Upper lobe of left lung (tissue), 6 donors: ENCODE data around the gene F12. TPM values are rescaled to one million over a fixed set of nuclear protein-coding genes. Genes with fewer than 3 reads are reported as not detected.
A peak's percentile ranks its signal among the peaks of the same experiment; 100 is the strongest.

ENCODE experiments used
- ATAC-seq, 2 donors: fragments of 200-7000 bp; cut with Tn5 transposase; one replicate each; pipeline ENCODE4 v1.9.1; 2022; ENCODE audit warnings: mild to moderate bottlenecking in 2 of 2, moderate library complexity in 2 of 2; ENCODE audit not compliant: low FRiP score in 2 of 2
- DNase-seq, 2 donors: peaks; one replicate each; pipeline ENCODE4 v3.0.0-alpha.2; 2019 to 2020
- H3K27ac ChIP-seq, 4 donors: fragments of 200-600 bp; sonication (generic); one replicate each; pipeline ENCODE4 v1.5.1; 2016 to 2019
- H3K27me3 ChIP-seq, 4 donors: fragments of 200-600 bp; sonication (generic); one replicate each; pipeline ENCODE4 v1.5.1; 2017 to 2019
- H3K36me3 ChIP-seq, 4 donors: fragments of 200-600 bp; sonication (generic); one replicate each; pipeline ENCODE4 v1.5.1; 2016 to 2019
- H3K4me1 ChIP-seq, 4 donors: fragments of 200-600 bp; sonication (generic); one replicate each; pipeline ENCODE4 v1.5.1; 2018 to 2019
- H3K4me3 ChIP-seq, 4 donors: fragments of 200-600 bp; sonication (generic); one replicate each; pipeline ENCODE4 v1.5.1; 2017 to 2019; ENCODE audit warnings: mild to moderate bottlenecking in 2 of 4, moderate library complexity in 1 of 4
- H3K9me3 ChIP-seq, 4 donors: fragments of 200-600 bp; sonication (generic); one replicate each; pipeline ENCODE4 v1.5.1; 2018 to 2019
- CTCF ChIP-seq, 6 experiments: fragments of 450-650 bp in 4 of 6; fragments of 200-600 bp in 2 of 6; sonication (generic) in 2 of 6; IDR thresholded peaks; one replicate each; pipeline ENCODE4 v1.5.1; 2016 to 2019; ENCODE audit warnings: antibody characterized with exemption in 6 of 6
- EP300 ChIP-seq, 4 donors: sonication (generic); formaldehyde crosslinking; IDR thresholded peaks; one replicate each; pipeline ENCODE4 v1.5.1; 2017; ENCODE audit warnings: antibody characterized with exemption in 4 of 4, control low read depth in 2 of 4
- POLR2A ChIP-seq, 4 donors: fragments of 450-650 bp; IDR thresholded peaks; one replicate each; pipeline ENCODE4 v1.5.1; 2016 to 2017; ENCODE audit warnings: antibody characterized with exemption in 4 of 4, mild to moderate bottlenecking in 2 of 4
- POLR2AphosphoS5 ChIP-seq, 2 donors: sonication (generic); formaldehyde crosslinking; IDR thresholded peaks; one replicate each; pipeline ENCODE4 v1.5.1; 2017; ENCODE audit warnings: antibody characterized with exemption in 2 of 2
- WGBS, 2 donors: methylation state at CpG; one replicate each; pipeline ENCODE4 v1.1.5; 2017 to 2018; 5-methylcytosine and 5-hydroxymethylcytosine counted together
- total RNA-seq, 6 donors: library from RNA; depleted of rRNA in 4 of 6; stranded (reverse); fragments of >200 nt in 4 of 6; gene quantifications; one replicate each; pipeline versions ENCODE4 v1.1.0 to v1.2.1, GENCODE V29; 2016 to 2021
- donor health status: DM: no; HTN: no; CAD: no; lungs with moderate emphysema.
- donor health status: DM: no; HTN: yes; CAD: no; lungs with severe emphysema.

F12 gene
- total RNA-seq, 6 donors from 2014 or later = 0.91 to 7.8 (median 2.1) TPM; not detected in 1

GRCh38 chr5:177427211-177427822, 18.0 kb upstream of the F12 start:
- Histone ChIP-seq H3K4me3 (peak overlapping the region; percentile 62 to 90 (median 85)), H3K36me3 (peaks cover 2 to 21% (median 18%) of the 10 kb centered on the region in 4 donors), H3K9me3 (no peaks in the 10 kb centered on the region), H3K27ac (peak overlapping the region; percentile 90 to 94 (median 92)), H3K27me3 (no peaks in the 10 kb centered on the region), H3K4me1 (peaks cover 49 to 63% (median 57%) of the 10 kb centered on the region in 4 donors)
- DNase-seq (no peak), ATAC-seq (no peak)
- no peak for TF ChIP-seq CTCF (IDR thresholded peaks at IDR 0.05)
- TF ChIP-seq EP300 (IDR thresholded peaks at IDR 0.05) = no peak
- no peak for TF ChIP-seq POLR2A (IDR thresholded peaks at IDR 0.05)
- 14% methylated on average over 11 of the region's 11 CpGs; no CpG with 5 or more reads in 1 of the 2 donors for WGBS, 2 donors

- TF ChIP-seq CTCF (IDR thresholded peaks at IDR 0.05) (peak in 2 of 6 experiments; percentile 30 to 38), EP300 (IDR thresholded peaks at IDR 0.05) (no peak), POLR2A (IDR thresholded peaks at IDR 0.05) (peak in 3 of 4 donors; percentile 40 to 41 (median 40))
- Histone ChIP-seq H3K27me3 (no peaks in the 10 kb centered on the region), H3K27ac (peak within 1 kb of the TSS; percentile 91 to 94 (median 94)), H3K9me3 (no peaks in the 10 kb centered on the region), H3K4me3 (peak within 1 kb of the TSS; percentile 62 to 90 (median 85)), H3K36me3 (peaks cover 0 to 14% (median 12%) of the 10 kb centered on the region in 4 donors), H3K4me1 (peaks cover 47 to 57% (median 53%) of the 10 kb centered on the region in 4 donors)
- peak; percentile 57 to 95 for DNase-seq
- ATAC-seq = peak in 1 of 2 donors; percentile 0
- 2% methylated on average over 25 to 41 of the region's 82 CpGs for WGBS, 2 donors
Measured at GRCh38 chr5:177426566-177427210, 17.3 kb upstream of the F12 start, which contains the start of gene GRK6. GRK6 (plus strand) TSS chr5:177426676; CDS start chr5:177426846, 170 bp downstream.

GRCh38 chr5:177425801-177426565, 16.6 kb upstream of the F12 start:
- DNase-seq = peak; percentile 98 to 100
- peak; percentile 96 to 99 for ATAC-seq
- Histone ChIP-seq H3K4me1 (peaks cover 43 to 50% (median 47%) of the 10 kb centered on the region in 4 donors), H3K9me3 (no peaks in the 10 kb centered on the region), H3K27ac (peak overlapping the region; percentile 91 to 94 (median 92)), H3K36me3 (peaks cover 0 to 8% (median 6%) of the 10 kb centered on the region in 4 donors), H3K4me3 (peak overlapping the region; percentile 36 to 89 (median 60)), H3K27me3 (no peaks in the 10 kb centered on the region)
- TF ChIP-seq EP300 (IDR thresholded peaks at IDR 0.05) (no peak), POLR2AphosphoS5 (IDR thresholded peaks at IDR 0.05) (peak; percentile 78 to 79), CTCF (IDR thresholded peaks at IDR 0.05) (peak in 2 of 6 experiments; percentile 9 to 20), POLR2A (IDR thresholded peaks at IDR 0.05) (peak in 3 of 4 donors; percentile 56 to 95 (median 58))
- 0% methylated on average over 20 to 52 of the region's 52 CpGs for WGBS, 2 donors

GRCh38 chr5:177425196-177425800, 15.9 kb upstream of the F12 start:
- 40 to 43% methylated on average over 13 of the region's 13 CpGs for WGBS, 2 donors
- no peaks in the 10 kb centered on the region for H3K27me3 ChIP-seq
- peaks cover 37 to 43% (median 40%) of the 10 kb centered on the region in 4 donors for H3K4me1 ChIP-seq
- peaks cover 0 to 1% (median 0%) of the 10 kb centered on the region in 4 donors for H3K36me3 ChIP-seq
- no peak for DNase-seq
- H3K4me3 ChIP-seq = peak overlapping the region; percentile 36 to 89 (median 60)
- no peaks in the 10 kb centered on the region for H3K9me3 ChIP-seq
- no peak for TF ChIP-seq CTCF (IDR thresholded peaks at IDR 0.05)
- TF ChIP-seq POLR2A (IDR thresholded peaks at IDR 0.05) = no peak
- TF ChIP-seq EP300 (IDR thresholded peaks at IDR 0.05) = no peak
- peak overlapping the region; percentile 91 to 94 (median 92) for H3K27ac ChIP-seq
- peak in 1 of 2 donors; percentile 0 for ATAC-seq
